LNCaP clone FGC (cell line): Measurements from ENCODE around the gene FBN1.

ENCODE experiments used
- DNase-seq: peaks from one replicate; pipeline ENCODE4 v3.0.0-alpha.2; 2011; ENCODE audit warnings: low read depth
- H3K4me3 ChIP-seq: 2 replicates; pipeline ENCODE4 v1.5.1; 2011; ENCODE audit warnings: mild to moderate bottlenecking, low read depth, low read length, control low read depth
- CTCF ChIP-seq: IDR thresholded peaks from 2 replicates; pipeline ENCODE4 v1.5.1; 2012; ENCODE audit warnings: mild to moderate bottlenecking; ENCODE audit not compliant: control insufficient read depth, insufficient read depth; ENCODE audit errors: extremely low read depth

FBN1 gene

GRCh38 chr15:48671103-48672022 is 25.9 kb upstream of the FBN1 start:
- TF ChIP-seq CTCF, result no peak
- DNase-seq, result no peak

GRCh38 chr15:48667701-48668100 is 22.2 kb upstream of the FBN1 start:
- no peak for DNase-seq
- H3K4me3 ChIP-seq, result no peak overlapping the region
- no peak for TF ChIP-seq CTCF

More at GRCh38 chr15:48671103-48672022, 25.9 kb upstream of the FBN1 start:
- H3K4me3 ChIP-seq, result no peak overlapping the region

DNA sequence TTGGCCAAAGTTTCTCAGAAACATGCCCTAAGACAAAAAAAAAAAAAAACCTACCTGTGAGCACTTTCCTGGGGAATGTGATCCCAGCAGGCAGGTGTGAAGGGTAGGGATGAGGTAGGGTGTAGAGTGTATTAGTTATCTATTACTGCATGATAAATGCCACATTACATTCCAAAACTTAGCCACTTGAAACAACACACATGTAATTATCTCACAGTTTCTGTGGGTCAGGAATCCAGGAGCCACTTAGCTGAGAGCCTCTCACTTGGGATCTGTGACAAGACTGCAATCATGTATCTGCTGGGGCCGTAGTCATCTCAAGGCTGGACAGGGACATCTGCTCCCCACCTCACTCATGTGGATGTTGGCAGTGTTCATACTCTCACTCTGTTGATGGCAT is 18.9 kb upstream of the FBN1 start:
- DNase-seq, result no peak
- no peak overlapping the region for H3K4me3 ChIP-seq
- TF ChIP-seq CTCF, result no peak

GRCh38 chr15:48657950-48658591 is 12.6 kb upstream of the FBN1 start:
- no peak for TF ChIP-seq CTCF

GRCh38 chr15:48654801-48655200 is 9.3 kb upstream of the FBN1 start:
- DNase-seq, result no peak
- H3K4me3 ChIP-seq, result no peak overlapping the region
- no peak for TF ChIP-seq CTCF

More at GRCh38 chr15:48657950-48658591, 12.6 kb upstream of the FBN1 start:
- DNase-seq, result no peak
- H3K4me3 ChIP-seq, result no peak overlapping the region

DNA sequence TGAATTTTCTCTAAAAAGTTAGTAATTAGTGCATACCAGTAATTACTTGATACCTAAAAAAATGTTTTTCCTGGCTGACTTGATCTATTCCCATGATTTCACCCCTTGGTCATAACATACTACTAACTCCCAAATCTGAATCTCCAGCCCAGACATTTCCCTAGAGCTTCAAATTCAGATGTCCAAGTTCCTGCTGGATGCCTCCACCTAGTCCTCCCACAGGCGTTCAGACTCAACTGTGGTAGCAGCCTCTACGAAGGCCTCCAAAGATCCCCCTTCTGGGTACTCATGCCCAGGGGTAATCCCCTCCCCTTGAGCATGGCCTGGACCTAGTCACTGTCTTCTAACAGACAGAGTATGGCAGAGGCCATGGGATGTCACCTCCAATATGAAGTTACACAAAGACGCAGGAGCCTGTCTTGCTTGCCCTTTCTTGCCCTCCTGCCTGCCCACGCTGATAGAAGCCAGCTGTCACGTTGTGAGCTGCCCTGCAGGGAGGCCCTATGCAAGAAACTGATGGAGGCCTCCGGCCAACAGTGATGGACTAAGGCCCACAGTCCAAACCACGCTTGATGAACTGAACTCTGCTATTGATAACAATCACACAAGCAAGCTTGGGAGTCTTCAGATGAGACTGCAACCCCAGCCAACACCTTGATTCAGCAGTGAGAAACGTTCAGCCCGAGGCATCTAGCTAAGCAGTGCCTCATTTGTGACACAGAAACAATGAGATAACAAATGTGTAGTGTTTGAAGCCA is 8.6 kb upstream of the FBN1 start:
- TF ChIP-seq CTCF, result no peak
- DNase-seq, result no peak
- no peak overlapping the region for H3K4me3 ChIP-seq
